Activated CD4-positive, alpha-beta T cell treated with anti-CD3 and anti-CD28 coated beads, Interleukin-2, Interleukin-6, amounts not matched to agents 100 ng/mL and 50 ng/mL, durations not matched to agents 16 hours and 8 hours (primary cell): ENCODE data around the gene TRMU.

ENCODE experiments used
- DNase-seq: peaks from one replicate; pipeline ENCODE4 v3.0.0-alpha.2; 2020

TRMU gene

DNA sequence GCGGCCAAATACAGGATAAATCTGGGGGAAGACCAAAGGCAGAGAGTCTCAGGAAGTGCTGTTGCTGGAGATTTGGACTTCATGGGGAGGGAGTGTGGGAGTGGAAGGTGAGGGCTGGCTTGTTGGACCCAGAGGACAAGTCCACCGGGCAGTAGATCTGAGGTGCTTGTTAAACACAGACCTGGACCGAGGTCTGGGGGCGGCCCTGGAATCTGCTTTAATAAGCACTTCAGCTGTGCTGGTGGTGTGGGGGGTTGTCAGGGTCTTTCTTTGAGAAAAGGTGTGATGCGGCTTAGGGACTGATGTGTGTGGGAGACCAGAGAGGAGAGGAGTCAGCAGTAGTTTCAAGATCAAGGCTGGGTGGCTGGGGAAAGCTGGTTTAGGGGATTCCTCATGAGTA, 4.4 kb downstream of the TRMU start:
- no peak for DNase-seq

DNA sequence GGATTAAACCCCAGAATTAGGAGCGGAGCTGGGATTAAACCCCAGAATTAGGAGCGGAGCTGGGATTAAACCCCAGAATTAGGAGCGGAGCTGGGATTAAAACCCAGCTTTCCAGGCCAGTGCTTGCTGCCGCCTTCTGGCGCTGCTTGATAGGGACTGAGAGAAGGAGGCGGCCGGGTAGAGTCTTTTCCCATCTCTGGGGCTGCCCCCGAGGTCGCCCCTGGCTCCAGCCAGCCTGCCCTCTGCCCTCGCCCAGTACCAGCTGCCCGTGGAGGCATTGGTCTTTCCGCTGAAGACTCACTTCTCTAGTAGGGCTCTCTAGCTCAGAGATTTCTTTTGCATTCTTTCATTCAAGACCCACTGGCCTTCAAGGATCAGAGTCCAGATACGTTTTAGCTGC, 5.2 kb downstream of the TRMU start:
- no peak for DNase-seq

DNA sequence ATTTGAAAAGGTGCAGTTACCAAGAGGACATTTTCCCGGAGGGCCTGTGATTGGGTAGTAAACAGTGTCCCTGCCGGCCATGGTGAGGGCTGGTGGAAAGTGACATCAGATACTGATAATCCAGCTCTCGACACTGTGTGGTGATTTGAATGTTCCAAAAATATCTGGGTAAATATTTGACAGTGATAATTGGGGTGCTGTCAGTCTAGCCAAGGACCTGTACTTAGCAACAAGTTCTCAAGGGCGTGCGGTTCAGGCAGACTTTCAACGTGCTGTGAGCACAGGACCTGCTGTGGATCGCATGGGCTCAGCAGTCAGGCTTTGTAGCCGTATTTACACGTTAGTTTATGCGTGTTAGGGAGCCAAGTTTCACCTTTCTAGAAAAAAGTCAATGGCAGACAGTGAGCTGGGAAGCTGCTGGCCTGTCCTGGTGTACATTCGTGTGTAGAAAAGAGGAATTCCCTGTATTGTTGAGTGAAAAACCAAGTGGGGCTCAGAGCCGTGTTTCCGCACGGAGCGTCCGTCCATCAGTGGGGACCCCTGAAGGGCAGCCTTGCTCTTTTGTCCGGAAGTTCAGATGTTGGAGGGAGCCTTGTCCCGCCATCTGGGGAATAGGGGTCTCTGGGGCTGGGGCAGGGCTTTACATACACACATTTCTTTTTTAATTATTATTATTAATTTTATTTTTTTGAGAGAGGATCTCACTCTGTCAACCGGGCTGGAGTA, 11.3 kb downstream of the TRMU start:
- DNase-seq: no peak

DNA sequence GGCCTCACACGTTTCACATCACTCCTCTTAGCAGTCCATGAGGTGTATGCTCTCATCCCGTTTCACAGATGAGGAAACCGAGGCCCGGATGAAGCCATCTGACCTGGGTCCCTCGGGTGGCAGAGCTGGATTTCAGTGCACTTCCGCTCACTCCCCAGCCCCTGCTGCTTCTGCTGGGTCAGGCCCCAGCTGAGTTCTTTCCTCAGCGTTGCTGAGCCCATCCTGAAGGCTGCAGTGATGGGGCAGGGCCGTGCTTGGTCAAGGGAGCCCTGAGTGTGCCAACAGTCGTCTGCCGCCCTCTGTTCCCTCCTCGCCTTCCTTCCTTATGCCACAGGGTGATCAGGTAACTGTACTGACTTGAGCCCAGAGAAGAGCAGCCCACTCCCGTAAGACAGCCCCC, 12.1 kb downstream of the TRMU start:
- DNase-seq: no peak

DNA sequence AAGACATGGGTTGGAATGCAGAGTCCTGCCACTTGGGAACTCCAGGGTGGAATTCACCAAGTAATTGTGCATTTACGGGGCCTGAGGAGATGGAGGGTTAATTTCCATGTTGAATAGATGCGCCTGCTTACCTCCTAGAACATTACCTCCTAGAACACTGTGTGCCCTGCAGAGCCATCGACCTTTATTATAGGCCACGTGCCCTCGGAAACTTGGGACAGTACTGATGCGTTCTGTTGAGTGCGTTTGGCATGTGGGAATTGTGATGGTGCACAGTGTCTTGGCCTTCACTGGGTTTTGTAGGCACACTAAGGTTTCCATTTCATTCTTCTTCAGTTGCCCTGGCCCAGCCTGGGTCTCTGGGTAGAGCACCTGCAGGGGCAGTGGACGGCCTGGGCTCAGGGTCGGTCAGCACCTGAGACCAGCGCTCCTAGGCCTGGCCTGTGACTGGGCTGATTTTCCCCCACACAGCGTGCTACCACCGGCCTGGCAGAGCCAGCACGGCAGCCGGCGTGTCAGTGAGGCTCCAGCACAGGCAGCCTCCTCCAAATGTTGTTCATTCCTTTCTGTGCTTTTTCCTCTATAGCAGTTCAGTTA, 12.7 kb downstream of the TRMU start:
- DNase-seq: no peak

DNA sequence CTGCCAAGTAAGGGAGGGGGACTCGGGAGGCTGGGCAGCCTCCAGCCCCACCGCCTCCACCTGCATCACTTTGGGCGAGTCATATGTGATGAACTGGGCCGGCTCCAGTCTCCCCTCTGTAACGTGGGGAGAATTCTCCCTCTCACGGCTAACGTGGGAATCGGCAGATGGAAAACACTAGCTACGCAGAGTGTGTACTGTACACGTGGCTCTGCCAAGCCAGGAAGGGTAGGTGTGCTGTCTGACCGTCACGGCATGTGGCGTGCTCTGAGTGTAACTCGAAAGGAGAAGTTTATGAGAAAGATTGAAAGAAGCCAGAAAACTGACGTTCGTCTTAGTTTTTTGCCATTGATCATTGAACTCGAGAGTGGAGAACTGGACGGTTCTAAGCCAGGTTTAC, 13.7 kb downstream of the TRMU start:
- no peak for DNase-seq

DNA sequence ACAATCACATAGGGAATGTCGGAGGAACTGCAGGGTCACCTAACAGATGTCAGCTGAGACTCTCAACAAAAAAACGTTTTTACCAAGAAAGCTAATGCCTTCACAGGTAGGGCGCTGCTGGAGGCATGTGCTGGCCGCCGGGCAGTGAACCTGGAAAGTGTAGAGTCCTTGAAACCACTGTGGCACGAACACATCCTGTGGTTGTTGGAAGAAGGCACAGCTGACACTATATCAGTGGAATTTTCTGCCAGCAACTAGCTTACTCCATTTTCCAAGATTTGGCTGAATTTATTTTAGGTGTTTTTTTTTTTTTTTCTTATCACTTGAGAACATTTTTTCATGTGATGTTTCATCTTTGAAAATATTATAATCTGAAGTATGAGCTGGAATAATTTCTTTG, 14.2 kb downstream of the TRMU start:
- DNase-seq: no peak

DNA sequence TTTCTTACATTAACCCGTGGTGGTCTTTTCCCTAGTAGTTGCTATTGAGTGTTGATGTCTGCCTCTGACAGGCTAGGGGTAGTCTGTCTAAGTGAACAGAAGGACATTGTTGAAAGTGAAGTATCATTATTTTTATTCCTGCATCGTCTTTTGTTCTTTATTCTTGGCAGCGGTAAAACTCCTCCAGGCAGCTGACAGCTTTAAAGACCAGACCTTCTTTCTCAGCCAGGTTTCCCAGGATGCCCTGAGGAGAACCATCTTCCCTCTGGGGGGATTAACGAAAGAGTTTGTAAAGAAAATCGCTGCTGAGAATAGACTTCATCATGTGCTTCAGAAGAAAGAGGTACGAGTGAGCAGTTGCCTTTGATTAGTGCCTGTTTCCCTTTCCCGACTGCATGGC, 14.6 kb downstream of the TRMU start:
- DNase-seq: no peak

DNA sequence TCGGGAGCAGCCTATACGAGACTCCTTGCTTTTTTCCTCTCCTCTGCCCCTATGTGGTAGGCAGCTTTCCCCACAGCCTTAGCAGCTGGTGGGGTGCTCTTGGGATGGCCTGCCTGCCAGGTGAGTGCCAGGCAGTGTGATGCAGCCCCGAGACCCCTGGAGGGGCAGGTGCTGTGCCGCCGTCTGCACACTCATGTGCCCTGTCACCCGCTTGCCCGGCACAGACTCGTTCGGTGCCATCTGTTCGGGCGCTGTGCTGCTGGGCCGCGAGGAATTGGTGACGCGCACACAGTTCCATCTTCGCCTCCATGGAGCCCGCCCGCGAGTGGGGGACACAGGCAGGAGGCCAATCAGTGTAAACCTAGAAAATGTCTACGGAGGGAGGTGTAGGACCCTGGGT, 15.1 kb downstream of the TRMU start:
- no peak for DNase-seq

DNA sequence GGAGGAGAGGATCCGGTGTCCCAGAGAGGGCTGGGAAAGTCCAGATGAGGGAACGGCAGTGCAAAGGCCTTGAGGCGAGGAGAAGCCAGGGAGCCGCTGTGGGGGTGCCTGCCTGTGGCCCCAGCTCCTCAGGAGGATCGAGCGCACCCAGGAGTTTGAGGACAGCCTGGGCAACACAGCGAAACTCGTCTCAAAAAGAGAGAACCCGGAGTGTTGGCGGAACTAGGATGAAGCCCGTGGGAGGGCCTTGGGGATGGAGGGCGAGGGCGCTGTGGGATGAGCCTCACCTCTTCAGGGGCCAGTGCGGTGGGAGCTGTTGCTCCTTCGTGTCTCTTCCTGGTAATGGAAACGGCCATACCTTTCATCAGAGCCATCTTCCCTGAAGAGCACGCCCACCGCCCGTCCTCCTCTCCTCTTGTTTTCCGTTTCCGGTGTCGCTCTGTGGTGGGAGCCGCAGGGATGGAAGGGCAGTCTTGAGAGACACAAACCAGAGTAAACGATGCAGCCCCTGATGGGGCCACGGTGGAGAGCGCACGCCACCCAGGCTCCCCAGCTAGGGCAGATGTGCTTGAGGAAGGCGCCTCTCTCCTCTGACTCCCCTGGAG, 15.7 kb downstream of the TRMU start:
- no peak for DNase-seq

DNA sequence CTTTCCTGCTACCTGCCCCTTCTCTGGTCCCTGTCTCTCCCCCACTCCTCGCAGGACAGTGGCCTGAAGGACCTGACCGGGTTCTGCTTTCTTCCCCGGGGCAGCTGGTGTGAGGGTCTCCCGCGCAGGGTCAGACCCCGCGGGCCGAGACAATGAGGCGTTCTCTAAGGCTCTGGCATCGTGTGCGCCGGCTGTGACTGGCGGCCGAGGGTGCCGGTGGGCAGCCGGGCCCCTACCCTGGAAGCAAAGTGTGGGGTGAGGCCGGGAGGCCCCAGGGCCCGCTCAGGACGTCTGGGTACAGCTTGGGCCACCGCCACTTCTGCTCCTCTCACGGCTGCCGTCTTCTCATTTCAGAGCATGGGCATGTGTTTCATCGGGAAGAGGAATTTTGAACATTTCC, 16.3 kb downstream of the TRMU start:
- DNase-seq: no peak

DNA sequence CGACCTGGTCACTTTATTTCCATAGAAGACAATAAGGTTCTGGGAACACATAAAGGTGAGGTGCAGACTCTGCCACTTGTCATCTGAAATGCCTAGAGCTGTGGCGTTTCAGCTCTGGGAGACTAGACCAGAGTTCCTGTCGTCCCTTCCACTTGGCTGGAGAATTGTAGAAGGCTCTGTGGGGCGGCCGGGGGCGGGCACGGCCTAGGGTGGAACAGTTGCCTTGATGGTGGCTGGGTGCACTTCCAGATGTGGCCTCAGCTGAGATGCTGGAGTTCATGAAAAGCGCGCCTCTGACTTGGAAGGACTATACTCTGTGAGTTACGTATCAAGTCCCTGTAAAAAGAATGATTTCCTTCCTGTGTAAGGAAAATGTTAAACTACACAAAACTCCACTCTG, 16.8 kb downstream of the TRMU start:
- DNase-seq: no peak

DNA sequence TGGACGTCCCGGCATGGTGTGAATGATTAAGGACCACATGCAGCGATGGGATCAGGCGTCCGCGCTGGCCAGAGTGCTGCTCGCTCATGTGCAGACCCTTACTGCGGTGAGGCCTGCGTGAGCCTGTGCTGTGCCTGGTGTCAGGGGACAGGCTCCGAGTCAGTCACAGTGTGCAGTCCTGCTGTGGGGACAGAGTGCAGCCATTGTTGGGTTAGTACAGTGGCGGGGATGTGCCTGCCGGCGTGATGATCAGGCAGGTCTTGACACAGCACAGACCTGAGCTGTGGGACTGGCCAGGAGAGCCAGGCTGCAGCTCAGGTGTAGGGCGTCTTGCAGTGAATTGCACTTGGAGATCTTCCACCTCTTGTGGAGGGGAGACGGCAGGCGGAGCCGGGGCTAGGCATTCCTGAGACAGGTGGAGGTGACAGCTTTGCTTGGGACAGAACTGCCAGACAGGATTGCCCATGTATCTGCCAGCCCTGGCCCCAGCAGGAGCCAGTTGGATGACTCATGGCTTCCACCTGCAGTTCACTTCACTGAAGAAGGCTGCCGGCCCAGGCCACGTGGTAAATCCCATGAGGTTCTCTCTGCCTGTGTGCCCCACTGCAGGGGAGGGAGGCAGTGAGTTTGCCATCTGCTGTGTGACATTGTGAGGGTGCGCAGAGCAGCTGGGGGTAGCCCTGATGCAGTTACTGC, 17.3 kb downstream of the TRMU start:
- no peak for DNase-seq

DNA sequence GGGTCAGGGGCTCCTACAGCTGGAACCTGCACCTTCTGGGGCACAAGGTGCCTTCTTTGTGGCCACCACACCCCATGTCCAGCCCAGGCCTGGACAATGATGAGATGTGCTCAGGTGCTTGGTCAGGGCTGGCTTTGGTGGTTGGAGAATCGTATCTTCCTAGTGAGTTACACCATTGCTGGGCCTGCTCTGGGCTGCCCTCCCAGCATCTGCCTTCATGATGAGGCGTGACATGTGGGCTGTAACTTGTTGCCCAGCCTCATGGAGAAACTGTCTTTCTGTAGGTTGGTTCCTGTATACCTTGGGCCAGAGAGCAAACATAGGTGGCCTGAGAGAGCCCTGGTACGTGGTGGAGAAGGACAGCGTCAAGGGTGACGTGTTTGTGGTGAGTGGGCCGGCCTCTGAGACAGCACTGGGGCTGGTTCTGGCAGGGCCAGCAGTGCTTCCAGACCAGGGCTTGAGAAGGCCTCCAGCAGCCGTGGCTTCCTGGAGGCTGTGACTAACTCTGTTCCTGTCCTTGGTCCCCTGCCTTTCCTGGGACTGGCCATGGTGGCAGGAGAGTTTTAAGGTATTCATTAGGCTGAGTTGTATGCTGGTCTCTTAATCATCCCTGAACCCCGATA, 18.1 kb downstream of the TRMU start:
- no peak for DNase-seq

DNA sequence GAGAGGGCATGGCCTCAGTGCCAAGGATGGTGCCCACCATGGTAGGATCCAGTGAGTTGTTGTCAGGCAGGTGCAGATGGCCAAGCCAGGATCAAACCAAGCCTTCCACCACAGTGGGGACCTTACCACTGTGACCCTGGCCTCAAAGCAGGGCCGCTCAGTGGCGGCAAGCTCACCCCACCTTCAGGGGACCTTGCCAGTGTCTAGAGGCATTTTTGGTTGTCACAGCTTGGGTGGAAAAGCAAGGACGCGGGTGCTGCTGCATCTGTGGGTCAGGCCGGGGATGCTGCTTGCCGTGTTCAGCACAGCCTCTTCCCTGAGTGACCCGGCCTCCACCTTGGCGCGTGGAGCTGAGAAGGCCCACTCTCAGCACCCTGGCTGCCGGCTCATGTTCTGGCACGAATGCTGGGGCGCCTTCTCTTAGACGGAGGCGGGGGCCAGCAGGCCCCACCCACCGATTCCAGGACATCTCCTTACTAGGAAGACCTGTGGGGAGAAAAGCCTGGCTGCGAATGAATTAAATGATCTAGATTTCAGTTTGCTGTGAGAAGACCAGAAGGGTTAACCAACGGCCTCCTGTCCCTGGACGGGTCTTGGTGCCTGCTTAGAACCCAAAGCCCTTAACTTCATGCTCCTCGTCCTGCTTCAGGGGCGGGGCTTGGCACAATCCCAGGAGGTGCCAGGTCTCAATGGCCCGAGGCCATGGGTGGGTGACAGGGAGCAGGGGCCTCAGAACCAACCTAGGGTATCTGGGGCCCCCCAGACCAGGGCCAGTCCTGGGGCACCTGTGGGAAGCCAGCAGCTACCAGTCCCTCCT, 18.9 kb downstream of the TRMU start:
- no peak for DNase-seq

DNA sequence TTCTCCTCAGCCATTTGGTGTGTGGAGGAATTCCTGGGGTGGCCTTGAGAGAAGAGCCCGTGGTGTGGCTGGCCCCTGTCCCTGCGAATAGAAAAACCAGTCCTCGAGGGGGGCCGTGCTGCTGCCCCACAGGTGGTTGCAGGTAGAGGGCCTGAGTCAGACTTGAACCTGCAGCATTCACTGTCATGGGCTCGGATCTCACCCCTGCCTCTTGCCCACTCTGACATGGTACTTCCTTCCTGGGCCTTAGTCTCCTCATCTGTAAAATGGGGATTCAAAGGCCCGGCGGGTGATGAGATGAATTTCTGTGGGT, 19.4 kb downstream of the TRMU start:
- no peak for DNase-seq

DNA sequence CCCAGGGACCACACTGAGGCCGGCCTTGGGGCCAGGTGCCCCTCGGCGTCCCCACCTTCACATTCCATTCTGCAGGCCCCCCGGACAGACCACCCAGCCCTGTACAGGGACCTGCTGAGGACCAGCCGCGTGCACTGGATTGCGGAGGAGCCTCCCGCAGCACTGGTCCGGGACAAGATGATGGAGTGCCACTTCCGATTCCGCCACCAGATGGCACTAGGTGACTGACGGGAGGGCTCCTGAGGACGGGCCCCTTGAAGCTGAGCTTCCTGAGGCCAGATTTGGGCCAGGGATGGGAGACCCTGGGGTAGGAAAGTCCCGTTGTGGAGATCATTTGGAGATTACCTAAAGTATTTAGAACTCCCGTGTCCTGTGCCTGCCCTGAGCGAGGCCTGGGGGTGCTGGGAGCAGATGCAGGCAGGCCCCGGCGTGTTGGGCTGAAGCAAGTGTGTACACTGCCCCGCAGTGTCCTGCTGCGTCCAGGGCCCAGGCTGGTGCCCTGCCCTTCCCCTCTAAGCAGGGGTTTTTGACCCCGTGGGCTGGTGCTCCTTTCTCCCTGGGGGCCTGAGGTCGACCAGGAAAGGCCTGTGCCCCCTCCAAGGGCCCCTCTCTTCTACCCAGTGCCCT, 20.0 kb downstream of the TRMU start:
- DNase-seq: peak; percentile 65

DNA sequence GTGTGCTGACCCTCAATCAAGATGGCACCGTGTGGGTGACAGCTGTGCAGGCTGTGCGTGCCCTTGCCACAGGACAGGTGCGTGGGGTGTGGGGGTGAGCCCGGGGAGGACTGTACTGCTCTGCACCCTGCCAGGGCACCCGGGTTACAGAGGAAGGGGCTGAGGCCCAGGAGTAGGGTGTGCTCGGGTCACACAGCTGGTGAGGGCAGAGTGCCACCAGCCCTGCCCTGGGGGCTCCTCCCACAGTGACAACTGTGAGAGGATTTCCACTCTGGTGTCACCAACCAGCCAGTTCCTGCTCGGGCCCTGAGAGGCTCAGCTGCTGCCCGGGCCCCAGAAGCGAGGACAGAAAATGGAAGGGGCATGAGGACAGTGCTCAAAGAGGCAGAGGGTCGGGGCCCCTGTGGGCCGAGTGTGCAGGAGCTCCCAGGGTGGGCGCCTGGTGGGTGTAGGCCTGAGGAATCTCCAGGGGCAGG, 20.5 kb downstream of the TRMU start:
- DNase-seq: no peak

DNA sequence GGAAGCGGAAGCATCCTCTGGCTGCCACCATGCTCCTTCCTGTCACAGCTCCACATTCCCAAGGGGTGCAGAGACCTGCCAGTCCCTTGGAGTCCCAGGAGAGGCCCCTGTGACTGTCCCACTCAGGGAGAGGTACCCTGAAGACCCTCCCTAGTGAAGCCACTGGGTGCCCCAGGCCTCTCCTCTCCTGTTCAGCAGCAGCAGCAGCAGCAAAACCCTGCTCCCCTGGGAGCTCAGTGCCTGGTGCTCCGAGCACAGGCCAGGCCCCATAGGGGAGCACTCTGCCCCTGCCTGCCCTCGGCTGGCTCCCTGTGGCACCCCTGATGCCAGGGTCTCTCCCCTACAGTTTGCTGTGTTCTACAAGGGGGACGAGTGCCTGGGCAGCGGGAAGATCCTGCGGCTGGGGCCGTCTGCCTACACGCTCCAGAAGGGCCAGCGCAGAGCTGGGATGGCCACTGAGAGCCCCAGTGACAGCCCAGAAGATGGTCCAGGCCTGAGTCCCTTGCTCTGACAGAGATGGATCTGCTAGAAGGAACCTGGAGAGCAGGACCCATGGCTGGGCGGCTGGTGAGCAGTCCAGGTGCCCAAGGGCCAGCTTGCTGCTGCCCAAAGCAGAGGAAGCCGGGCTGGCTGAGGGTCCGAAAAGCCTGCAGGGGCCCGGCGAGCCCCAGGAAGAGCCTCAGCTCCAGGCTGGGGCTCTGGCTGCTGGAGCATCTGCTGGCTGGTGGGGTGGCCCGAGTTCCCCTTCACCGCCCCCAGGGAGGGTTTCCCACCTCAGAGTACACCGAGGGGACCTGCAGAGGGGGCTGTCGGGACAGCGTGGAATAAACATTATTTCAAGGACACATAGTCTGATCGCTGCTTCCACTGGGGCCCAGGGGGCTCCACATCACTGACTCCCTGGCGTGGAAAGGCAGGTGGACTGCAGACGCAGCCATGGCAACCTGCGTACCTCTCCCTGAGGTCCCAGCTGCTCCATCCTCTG, 21.3 kb downstream of the TRMU start:
- DNase-seq: no peak

DNA sequence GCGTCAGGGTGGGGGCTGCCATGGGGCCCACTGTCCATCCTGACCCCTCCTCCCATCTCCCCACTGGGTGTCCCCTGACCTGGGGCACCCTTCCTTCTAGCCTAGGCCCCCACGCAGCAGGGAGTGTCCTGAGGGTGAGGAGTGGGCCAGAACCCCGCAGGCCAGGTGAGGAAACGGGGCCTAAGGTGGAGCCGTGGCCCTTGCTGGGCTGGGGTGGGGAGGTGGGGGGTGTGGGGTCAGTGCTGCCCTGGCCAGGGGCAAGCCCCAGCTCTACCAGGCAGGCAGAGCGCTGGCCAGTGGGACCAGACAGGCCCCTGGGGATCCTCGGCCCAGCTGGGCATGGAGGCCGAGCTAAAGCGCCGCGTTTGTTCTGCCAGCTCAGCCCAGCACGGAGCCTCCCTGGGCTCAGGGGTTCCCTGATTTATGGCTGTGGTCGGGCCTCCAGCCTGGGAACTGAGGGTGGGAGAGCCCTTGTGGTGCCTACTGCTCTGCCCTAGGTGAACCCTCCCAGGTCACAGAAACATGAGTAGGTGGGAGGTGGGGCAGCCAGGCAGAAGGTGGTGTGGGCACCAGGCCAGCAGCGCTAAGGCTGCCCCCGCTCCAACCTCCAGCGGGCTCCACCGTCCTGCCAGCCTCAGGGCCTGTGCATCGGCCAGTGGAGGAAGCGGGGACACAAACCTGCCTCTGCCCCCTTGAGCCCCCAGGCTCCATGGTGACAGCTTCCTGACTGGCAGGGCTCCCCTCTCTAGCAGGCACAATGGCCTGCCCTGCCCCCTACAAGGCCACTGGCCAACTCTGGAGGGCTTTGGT, 22.4 kb downstream of the TRMU start:
- no peak for DNase-seq
